ENCODE data around the gene ERBIN. TPM values are rescaled to one million over a fixed set of nuclear protein-coding genes. Genes with fewer than 3 reads are reported as not detected.

ERBIN gene
- total RNA-seq, 1 donor from 2014 or later: 88.5 TPM

DNA sequence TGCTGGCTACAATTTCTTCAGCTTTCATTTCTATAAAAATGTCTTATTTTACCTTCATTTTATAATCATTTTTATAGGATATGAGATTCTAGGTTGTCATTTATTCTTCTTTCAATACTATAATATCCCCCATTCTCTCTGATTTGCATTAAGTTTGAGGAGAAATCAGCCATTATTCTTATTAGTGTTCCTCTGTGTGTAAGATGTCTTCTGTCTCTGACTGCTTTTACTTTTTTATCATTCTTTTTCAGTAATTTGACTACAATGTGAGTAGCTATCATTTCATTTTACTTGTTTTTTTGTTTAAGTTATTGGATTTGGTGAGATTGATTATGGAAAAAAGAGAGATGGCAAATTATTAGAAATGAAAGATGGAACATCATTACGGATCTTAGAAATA is 204.1 kb downstream of the ERBIN start:
- H3K27me3 Mint-ChIP-seq: no peaks in the 10 kb centered on the region
- intact Hi-C loops (cut with micrococcal nuclease): no loop called here
- peaks cover 9% of the 10 kb centered on the region for H3K9me3 Mint-ChIP-seq
- no peaks in the 10 kb centered on the region for H3K4me1 Mint-ChIP-seq
- ATAC-seq (ENCODE audit: low read depth): no peak
- no peak for DNase-seq
- no peak overlapping the region for H3K4me3 Mint-ChIP-seq
- H3K27ac Mint-ChIP-seq: no peak overlapping the region
- H3K36me3 Mint-ChIP-seq (ENCODE audit: low read depth): no peaks in the 10 kb centered on the region
- TF ChIP-seq, protein P1, sequence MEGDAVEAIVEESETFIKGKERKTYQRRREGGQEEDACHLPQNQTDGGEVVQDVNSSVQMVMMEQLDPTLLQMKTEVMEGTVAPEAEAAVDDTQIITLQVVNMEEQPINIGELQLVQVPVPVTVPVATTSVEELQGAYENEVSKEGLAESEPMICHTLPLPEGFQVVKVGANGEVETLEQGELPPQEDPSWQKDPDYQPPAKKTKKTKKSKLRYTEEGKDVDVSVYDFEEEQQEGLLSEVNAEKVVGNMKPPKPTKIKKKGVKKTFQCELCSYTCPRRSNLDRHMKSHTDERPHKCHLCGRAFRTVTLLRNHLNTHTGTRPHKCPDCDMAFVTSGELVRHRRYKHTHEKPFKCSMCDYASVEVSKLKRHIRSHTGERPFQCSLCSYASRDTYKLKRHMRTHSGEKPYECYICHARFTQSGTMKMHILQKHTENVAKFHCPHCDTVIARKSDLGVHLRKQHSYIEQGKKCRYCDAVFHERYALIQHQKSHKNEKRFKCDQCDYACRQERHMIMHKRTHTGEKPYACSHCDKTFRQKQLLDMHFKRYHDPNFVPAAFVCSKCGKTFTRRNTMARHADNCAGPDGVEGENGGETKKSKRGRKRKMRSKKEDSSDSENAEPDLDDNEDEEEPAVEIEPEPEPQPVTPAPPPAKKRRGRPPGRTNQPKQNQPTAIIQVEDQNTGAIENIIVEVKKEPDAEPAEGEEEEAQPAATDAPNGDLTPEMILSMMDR (IDR thresholded peaks at IDR 0.05): no peak
- ChIA-PET POLR2A (no interaction called here), CTCF (no interaction called here)

Other genes with a start within 250 kb of the ERBIN start
- 7.1 and 9.5 TPM in 2 replicates for gene SGTB, start 204.5 kb upstream of the ERBIN start, total RNA-seq
- 14.2 and 16.5 TPM in 2 replicates for gene NLN, start 204.4 kb upstream of the ERBIN start, total RNA-seq
- gene SREK1, start 217.7 kb downstream of the ERBIN start, total RNA-seq: 78.2 and 104 TPM in 2 replicates

Data from activated B cell treated with CpG ODN at 0.5 μM for 24 hours (primary cell).